HG03045 (cell line): ENCODE measurements around the gene ABCA10.
"Not testable (repeated sequence)": the region's sequence is repeated elsewhere in the genome, so short reads cannot be mapped to it uniquely, and the experiment has no call there.

Experiments used
- ATAC-seq: cut with Tn5 transposase; IDR thresholded peaks from one replicate; pipeline ENCODE4 v1.9.1; 2021; ENCODE audit warnings: mild to moderate bottlenecking, moderate library complexity; ENCODE audit not compliant: unreplicated experiment

Gene ABCA10

DNA sequence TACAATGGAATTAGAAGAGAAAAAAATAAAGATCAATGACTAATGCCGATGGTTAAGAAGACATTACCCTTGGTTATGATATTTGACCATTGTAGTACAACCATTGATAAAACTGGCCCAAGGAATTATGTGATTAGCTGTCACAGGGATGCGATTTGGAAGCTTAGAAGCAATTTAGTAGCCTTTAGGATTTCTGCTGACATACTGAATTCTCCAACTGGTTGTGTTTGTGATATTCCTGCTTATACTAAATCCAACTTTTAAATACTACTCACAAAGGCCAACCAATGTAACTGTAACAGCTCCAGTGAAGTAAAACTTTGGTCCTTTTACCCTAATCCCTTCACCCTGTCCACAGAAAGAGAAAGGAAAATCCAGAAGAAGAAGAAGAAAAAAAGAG, 55.5 kb downstream of the ABCA10 start:
- ATAC-seq, result no peak

DNA sequence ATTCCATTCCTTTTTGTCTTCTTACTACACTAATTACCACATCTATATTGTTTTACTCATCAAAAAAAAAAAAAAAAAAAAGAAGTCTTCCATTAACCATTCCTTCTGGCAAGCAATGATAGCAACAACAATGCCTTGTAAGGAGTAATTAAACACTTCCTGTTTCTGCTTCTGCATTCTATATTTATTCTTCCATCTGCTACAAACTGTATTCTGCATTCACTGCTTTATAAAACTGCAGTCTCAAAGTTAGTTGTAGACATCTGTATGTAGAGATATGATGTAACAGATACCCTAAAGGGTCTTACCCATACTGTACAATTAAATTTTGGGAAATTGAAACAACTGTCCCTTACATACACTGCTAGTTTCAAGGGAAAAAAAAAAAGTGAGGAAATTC, 58.2 kb downstream of the ABCA10 start:
- no peak for ATAC-seq

DNA sequence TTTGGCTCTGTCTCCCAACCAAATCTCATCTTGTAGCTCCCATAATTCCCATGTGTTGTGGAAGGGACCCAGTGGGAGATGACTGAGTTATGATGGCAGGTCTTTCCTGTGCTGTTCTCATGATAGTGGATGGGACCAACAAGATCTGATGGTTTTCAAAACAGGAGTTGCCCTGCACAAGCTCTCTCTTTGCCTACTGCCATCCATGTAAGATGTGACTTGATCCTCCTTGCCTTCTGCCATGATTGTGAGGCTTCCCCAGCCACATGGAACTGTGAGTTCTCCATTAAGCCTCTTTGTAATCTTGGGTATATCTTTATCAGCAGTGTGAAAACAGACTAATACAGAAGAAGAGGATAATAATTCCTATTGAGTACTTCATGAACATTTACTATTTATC, 60.0 kb downstream of the ABCA10 start:
- ATAC-seq, result not testable (repeated sequence)

DNA sequence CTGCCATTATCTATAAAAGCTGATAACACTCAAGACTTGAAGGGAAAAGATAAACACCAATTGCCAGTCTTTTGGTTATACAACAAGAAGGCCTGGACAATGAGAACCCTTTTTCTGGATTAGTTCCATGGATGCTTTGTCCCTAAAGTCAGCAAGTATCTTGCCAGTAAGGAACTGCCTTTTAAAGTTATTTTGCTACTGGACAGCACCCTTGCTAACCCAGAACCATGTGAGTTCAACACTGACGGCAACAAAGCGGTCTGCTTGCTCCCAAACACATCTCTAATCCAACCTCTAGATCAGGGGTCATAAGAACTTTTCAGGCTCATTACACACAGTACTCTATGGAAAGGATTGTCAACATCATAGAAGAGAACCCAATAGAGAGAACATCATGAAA, 61.7 kb downstream of the ABCA10 start:
- ATAC-seq, result no peak

DNA sequence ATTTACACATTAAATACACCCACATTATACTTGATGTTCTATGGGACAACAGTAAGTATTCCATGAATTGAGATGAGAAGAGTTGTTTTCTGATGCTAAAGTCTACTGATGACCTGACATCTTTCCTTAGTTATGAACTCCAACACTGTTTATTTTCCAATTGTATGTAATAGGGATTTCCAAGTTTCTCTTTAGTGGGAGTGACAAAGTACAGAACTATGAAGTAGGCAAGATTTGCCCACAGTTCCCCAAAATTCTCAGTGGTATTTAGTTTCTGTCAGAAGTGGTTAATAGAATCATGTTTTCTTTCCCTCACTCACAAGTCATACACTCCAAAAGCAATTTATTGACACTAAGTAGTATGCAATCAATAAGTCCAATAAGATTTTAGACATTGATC, 64.4 kb downstream of the ABCA10 start:
- ATAC-seq, result no peak

DNA sequence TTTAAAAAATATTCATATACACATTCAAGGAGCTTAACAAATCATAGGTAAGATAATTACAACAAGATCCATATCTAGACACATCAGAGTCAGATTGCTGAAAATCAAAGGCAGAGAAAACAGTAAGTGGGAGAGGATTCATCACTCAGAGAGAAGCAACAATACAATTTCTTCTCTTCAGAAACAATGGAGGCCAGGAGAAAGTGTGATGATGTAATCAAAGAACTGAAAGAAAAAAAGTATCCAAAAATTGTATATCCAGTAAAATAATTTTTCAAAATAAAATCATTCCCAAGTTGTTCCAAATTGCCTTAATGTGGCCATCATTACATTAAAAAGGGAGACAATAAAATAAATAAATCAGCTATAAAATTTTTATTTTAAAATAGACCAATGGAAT, 69.2 kb downstream of the ABCA10 start:
- ATAC-seq, result no peak

DNA sequence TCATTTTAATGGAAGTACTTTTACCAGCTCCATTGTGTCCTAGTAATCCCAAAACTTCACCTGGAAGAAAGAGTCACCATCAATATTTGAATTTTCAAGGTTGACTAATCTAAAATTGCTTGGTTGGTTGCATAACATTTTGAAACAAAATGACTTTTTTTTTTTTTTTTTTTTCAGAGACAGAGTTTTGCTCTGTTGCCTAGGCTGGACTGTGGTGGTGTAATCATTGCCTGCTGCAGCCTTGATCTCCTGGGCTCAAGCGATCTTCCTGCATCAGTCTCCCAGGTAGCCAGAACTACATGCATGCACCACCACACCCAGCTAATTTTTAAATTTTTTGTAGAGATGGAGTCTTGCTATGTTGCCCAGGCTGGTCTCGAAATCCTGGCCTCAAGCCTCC, 74.4 kb downstream of the ABCA10 start:
- ATAC-seq, result no peak

DNA sequence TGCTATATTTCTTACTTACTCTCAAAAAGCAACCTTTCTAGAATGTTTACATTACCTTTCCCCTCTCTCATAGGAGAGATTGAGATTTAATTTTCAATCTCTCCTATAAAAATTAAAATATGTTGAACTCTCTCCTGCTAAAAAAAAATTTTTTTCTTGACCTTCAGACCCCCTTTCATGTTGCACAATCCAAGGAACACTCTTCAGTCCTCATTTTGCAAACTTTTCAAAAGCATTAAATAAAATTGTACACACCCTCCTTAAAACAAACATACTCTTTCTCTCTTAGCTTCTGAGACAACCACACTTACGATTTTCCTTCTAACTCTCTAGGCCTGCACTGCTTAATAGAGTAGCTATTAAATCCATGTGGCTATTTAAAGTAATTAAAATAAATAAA, 78.3 kb downstream of the ABCA10 start:
- no peak for ATAC-seq

DNA sequence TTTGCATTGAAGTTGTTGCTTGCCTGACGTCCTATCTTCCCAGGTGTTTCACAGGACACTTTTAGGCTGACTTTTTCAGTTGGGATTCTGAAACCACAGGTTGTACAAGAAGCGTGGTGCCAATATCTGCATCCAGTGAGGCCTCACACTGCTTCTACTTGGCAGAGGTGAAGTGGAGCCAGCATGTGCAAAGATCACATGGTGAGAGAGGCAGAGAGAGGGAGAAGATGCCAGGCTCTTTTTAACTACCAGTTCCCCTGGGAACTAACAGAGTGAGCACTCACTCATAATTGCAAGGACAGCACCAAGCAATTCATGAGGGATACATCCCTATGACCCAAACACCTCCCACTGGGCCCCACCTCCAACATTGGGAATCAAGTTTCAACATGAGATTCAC, 81.2 kb downstream of the ABCA10 start:
- no peak for ATAC-seq

DNA sequence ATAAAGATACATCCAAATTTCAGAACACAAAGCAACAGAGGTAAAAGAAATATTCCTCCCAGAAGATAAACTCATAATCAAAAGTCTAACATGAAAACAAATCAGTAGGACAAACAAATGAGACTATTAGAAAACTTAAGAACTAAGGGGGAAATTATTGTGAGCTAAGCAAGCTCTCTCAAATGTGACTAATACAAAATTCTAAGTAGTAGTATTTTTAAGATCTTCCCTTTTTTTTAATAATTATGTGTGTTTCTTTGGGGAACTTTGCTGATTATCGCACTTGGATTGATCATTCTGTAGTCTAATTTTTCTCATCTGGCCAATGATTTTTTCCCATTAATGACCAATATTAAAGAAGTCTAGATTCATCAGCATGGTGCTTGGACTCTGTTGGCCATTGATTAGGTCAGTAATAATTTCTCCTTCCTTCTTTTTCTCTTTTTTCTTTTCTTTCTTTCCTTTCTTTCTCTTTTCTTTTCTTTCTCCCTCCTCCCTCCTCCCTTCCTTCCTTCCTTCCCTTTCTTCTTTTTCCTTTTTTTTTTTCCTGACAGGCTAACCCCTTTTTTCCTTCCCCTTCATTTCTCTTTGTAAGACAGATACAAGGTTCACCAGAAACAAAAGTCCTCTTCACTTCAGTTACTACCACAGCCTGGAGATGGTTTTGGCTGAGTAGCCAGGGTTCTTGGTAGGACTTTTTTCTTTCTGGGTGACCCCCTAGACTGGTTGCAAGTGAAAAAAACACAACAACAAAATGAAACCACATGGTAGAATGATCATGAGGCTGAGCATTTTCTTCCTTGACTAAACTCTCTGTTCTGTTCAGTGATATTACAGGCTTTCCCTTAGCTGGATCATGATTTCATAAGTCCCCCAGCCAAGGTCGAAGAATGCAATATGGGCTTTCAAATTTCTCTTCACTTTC, 84.0 kb downstream of the ABCA10 start:
- no peak for ATAC-seq

DNA sequence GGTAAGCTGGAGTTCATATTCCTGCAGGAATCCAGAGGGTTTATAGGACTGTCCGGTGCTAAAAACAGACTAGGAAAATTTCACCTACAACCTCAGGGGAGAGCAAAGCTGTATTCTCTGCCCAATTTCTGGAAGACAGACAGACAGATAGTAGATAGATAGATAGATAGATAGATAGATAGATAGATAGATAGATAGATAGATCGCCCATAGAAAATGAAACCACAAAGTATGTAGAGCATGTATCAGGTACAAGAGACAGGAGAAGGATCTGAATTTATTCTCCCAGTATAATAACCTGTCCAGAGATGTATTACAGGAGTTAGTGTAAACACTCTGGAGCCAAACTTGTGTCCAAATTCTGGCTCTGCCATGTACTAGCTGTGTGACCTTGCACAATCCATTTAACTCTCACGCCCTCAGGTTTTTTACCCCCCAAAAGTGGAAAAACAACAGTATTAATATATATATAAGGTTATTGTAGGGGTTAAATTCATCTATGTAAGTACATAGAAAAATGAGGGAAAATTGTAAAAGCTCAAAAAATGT, 84.9 kb downstream of the ABCA10 start:
- ATAC-seq, result no peak

DNA sequence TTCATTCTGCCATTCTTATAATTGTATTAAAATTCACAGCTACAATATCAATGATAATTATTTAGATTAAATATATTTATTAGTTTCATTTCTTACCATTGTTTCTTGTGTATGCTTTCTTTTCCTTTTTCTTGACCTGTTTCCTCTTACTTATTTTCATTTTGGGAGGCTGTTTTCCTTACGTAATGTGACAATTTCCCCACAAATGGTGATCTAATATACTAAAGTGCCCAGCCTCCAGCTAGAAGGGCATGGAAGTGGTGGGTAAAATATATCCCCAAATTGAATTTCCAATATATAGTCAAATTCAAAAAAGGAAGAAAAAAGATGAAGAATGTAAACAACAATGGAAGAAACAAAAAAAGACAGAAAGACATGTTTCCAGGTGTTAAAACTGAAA, 85.5 kb downstream of the ABCA10 start:
- no peak for ATAC-seq

DNA sequence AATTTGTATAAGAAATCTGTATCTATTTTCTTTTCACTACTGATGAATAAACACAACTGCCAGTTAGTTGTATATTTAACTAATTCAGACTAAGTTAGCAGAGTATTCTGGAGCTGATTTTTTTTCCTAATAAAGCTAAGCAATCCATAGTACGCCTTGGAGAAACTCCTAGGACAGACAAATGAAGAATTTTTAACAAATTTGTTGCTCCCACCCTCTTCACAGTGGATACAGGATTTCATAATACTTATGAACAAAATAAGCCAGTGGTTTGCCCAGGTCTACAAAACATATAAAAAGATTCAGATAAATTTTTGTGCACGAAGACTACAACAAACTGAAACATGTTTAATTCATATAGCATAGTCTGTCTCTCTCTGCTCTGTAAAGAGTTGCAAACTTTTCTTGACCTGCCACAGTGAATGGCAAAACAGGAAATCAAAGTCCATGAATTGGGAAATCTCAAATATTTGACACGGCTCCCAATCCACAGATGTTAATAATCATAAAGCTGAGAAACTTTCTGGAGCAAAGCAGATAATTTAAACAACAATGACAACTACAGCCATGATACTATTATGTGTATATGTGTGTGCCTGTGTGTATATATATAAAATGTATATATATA, 86.3 kb downstream of the ABCA10 start:
- ATAC-seq, result no peak

DNA sequence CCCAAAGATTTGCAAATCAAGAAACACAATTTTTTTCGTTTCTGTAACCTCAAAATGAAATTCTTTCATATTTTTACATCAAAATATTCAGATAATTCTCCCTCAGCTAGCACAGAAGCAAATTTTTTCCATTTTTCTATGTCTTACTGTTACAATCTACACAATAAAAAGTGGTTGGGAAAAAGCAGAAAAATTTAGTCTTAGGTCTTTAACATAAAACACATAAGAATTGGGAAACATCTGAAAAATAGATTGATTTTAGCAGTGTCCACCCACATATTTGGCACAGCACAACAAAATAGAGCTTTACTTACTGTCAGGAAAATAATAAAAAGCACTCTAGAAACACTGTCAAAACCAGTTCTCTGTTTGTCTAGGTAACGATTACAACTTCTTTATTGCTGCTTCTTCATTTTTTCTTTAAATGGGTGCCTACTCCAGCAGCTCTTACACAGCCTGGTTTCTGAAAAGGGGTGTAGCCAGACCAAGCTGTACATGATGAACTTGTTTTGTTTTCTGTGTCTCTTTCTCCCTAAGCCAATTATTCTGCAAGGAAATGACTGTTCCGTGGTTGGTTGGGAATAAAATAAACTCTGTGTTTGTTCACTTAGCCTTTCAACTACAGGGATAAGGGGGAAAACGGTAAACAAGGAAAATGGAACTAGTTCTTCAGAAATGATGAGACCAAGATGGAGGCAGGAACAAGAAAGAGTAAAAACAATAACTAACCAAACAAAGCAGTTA, 87.0 kb downstream of the ABCA10 start, which contains the start of gene ABCA6:
Gene ABCA6 (minus strand): TSS at position 465 of the 744 bp plus-strand sequence. CDS start 1,192 bp downstream, outside the sequence.
- ATAC-seq, result no peak

DNA sequence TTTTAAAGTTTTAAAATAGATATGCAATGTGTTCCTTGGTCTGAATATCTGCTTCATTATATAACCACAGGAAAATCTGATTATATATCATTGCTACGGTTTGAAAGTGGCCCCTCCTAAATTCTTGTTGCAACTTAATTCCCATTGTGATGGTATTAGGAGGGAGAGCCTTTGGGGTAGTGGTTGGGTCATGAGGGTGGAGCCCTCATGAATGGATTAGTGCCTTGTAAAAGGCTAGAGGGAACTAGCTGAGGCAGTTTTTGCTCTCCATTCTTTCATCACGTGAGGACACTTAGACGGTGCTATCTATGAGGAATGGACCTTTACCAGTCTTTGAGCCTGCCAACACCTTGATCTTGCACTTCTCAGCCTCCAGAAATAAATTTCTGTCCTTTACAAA, 94.5 kb downstream of the ABCA10 start:
- no peak for ATAC-seq

DNA sequence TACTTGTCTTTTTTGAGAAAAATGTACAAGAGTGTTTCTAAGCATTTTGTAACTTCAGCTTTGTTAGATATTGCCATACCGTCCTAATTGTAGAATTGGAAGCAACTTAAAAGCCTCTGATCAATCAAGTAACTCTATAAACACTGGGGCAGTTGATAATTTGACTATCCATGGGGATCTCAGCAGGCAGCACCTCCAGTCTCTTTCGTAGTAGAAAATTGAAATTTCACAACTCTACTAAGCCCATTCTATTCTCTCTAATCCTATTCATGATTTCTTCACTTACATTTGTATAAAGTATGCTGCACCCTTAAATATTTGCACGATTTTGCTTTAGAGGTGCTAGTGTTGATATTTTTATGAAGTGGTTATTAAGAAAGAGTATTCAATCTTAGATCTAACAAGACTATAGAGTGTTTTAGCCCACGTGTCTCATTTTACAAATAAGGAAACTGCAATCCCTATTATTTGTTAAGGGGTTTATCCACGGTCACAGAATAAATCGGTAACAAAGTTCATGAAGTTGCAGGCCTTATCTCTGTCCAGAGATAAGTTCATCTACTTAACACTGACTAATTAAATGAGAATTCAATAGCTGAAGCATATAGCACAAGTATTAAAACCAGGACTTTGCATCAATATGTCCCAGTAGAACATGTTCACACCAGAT, 97.9 kb downstream of the ABCA10 start:
- no peak for ATAC-seq

DNA sequence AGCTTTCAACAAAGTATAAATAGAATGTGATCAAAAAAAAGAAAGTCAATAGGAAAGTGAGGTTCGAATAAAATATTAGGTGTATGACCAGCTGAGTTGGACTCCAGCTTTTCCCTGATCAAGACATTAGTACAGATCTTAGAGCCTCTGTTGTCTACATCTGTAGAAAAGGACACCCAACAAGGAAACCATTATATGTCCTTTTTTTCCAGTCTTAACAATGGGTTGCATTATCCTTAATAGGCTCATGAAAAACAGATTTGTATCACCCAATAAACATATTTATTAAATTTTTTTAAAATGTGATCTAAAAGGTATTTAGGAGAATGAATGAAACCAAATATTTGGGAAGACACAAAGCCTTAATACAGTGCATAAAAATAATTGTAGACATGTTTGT, 105.0 kb downstream of the ABCA10 start:
- no peak for ATAC-seq

DNA sequence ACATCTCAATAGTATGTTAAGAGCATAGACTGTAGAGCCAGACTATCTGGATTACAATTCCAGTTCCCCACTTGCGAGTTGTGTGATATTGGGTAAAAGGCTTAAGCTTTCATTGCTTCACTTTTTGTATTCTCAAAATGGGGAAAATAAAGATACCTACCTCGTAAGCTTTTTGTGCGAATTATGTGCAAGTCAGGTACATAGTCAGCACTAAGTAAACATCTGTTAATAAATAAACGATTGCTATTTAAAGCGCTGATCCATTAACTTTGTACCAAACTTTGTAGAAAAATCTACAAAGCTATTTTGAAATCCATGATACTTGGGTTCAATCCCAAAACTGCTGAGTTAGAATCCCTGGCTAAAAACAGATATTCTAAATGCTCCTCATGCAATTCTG, 106.6 kb downstream of the ABCA10 start:
- no peak for ATAC-seq

DNA sequence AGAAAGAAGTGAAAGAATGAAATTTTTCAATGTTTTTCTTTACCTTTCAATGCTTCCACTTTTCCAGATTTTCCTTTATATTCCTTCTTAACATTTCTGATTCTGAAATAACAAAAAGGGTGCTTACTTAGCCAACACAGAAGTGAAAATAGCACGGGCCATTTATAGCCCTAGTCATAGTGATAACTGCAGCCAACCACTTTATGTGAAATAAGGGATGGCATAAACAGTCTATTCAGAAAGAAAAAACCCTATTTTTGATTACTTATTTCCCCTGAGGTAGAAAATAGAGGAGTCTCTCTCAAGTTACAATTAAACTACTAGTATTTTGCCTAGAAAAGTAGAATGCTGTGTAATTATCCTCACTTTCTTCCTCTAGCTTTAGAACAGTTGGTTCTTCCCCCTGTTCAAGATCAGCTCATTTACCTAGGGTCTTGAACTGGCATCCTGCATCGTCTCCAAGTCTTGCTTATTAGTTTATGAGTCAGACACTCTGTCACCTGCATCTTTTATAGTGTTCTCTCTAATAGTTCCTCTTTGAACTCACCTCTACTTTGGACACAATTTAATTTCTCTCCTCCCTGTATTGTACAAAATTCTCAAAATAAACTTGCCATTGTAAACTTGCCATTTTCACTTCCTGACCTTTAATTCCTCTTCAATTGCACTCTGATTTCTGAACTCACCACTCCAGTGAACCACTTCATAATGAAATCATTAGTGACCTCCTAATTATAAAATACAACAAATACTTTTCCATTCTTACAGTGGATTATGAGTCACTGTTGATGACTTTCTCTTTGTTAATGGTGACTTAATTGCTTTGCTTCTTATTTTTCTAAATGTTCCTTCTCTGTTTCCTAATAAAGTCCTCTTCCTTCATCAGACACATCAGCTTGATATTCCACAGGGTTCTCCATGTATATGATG, 110.5 kb downstream of the ABCA10 start:
- no peak for ATAC-seq

DNA sequence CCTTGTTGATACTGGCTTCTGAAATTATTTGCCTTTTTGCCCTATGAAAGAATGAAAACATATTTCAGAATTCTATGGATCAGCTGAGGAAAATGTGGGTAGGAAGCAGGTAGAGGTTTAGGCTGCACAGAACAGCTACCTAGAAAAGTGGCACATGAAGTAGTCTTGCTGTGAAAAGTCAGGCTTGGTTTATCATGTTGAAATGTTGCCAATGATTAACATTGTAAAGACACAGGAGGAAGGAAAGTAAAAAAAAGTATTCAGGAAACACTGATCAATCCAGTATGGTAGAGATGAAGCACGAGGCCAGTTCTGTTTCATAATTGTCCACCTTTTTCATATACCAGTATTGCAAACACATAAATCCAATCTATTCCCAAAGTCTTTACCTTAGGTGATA, 116.8 kb downstream of the ABCA10 start:
- no peak for ATAC-seq
